GM18502 (cell line): ENCODE results near the gene KCNQ1.

Source experiments
- ATAC-seq: cut with Tn5 transposase; IDR thresholded peaks from one replicate; pipeline ENCODE4 v1.9.1; 2021; ENCODE audit warnings: mild to moderate bottlenecking; ENCODE audit not compliant: unreplicated experiment, poor library complexity

Gene KCNQ1

GRCh38 chr11:2775626-2776350 is 331.0 kb downstream of the KCNQ1 start:
- no peak for ATAC-seq

GRCh38 chr11:2776351-2777061 is 331.7 kb downstream of the KCNQ1 start:
- ATAC-seq, result no peak

- ATAC-seq, result no peak
These were observed 332.6 kb downstream of the KCNQ1 start for GRCh38 chr11:2777386-2777785.

- no peak for ATAC-seq
These were observed 333.2 kb downstream of the KCNQ1 start for GRCh38 chr11:2777871-2778629.

GRCh38 chr11:2778630-2779498 is 334.1 kb downstream of the KCNQ1 start:
- ATAC-seq, result no peak

GRCh38 chr11:2779499-2779980 is 334.7 kb downstream of the KCNQ1 start:
- no peak for ATAC-seq

GRCh38 chr11:2779981-2780849 is 335.4 kb downstream of the KCNQ1 start:
- no peak for ATAC-seq

- ATAC-seq, result no peak
These were observed 336.1 kb downstream of the KCNQ1 start for GRCh38 chr11:2780850-2781407.

- no peak for ATAC-seq
These were observed 336.8 kb downstream of the KCNQ1 start for GRCh38 chr11:2781408-2782274.

GRCh38 chr11:2782769-2783168 is 338.0 kb downstream of the KCNQ1 start:
- no peak for ATAC-seq

GRCh38 chr11:2783536-2784082 is 338.8 kb downstream of the KCNQ1 start:
- ATAC-seq, result no peak

- ATAC-seq, result no peak
These were observed 343.0 kb downstream of the KCNQ1 start for GRCh38 chr11:2787816-2788167.

GRCh38 chr11:2788168-2789071 is 343.6 kb downstream of the KCNQ1 start:
- no peak for ATAC-seq

GRCh38 chr11:2789331-2789730 is 344.5 kb downstream of the KCNQ1 start:
- ATAC-seq, result no peak

- ATAC-seq, result no peak
These were observed 345.2 kb downstream of the KCNQ1 start for GRCh38 chr11:2789791-2790567.

GRCh38 chr11:2790568-2790921 is 345.7 kb downstream of the KCNQ1 start:
- ATAC-seq, result no peak
